Natural killer cell (primary cell): ENCODE measurements around the gene ZFHX3. TPM values are rescaled to one million over a fixed set of nuclear protein-coding genes. Genes with fewer than 3 reads are reported as not detected.

Experiments
- ATAC-seq, 3 donors: fragments of 150-1000 bp in 2 of 3; fragments of 200-7000 bp in 1 of 3; cut with Tn5 transposase; 1 replicate in 1 of 3; 2 replicates in 2 of 3; pipeline ENCODE4 v1.10.0; 2021; ENCODE audit warnings: mild to moderate bottlenecking in 2 of 3, moderate library complexity in 2 of 3
- DNase-seq, 2 donors: peaks; one replicate each; pipeline versions ENCODE4 v3.0.0 to v3.0.0-alpha.2; 2013 to 2021; ENCODE audit warnings: mixed read lengths in 1 of 2
- H3K27ac ChIP-seq: one replicate; pipeline ENCODE4 v1.5.1; 2013; ENCODE audit warnings: mild to moderate bottlenecking, low read length
- H3K27me3 ChIP-seq: one replicate; pipeline ENCODE4 v1.6.1; 2013; ENCODE audit warnings: low read length; ENCODE audit not compliant: control insufficient read depth, insufficient read depth
- H3K36me3 ChIP-seq: one replicate; pipeline ENCODE4 v1.6.1; 2013; ENCODE audit warnings: low read length; ENCODE audit not compliant: control insufficient read depth, insufficient read depth
- H3K4me1 ChIP-seq: one replicate; pipeline ENCODE4 v1.6.1; 2013; ENCODE audit warnings: low read length; ENCODE audit not compliant: control insufficient read depth, insufficient read depth
- H3K4me3 ChIP-seq: one replicate; pipeline ENCODE4 v1.5.1; 2013; ENCODE audit warnings: low read length
- H3K9me3 ChIP-seq: one replicate; pipeline ENCODE4 v1.6.1; 2013; ENCODE audit warnings: low read length; ENCODE audit not compliant: control insufficient read depth, insufficient read depth
- H3K27ac Mint-ChIP-seq, 2 donors: one replicate each; pipeline ENCODE4 v1.8.0; 2022; ENCODE audit warnings: mild to moderate bottlenecking in 2 of 2, mixed read lengths in 2 of 2, moderate library complexity in 1 of 2
- H3K27me3 Mint-ChIP-seq, 2 donors: one replicate each; pipeline ENCODE4 v1.8.0; 2022; ENCODE audit warnings: low read depth in 2 of 2, mixed read lengths in 2 of 2
- H3K36me3 Mint-ChIP-seq: one replicate; pipeline ENCODE4 v1.8.0; 2022; ENCODE audit warnings: mixed read lengths
- H3K4me1 Mint-ChIP-seq, 2 donors: one replicate each; pipeline ENCODE4 v1.8.0; 2022; ENCODE audit warnings: mixed read lengths in 2 of 2
- H3K4me3 Mint-ChIP-seq: one replicate; pipeline ENCODE4 v1.8.0; 2022; ENCODE audit warnings: mild to moderate bottlenecking, moderate library complexity, mixed read lengths
- H3K9me3 Mint-ChIP-seq, 2 donors: one replicate each; pipeline ENCODE4 v1.8.0; 2022; ENCODE audit warnings: mixed read lengths in 2 of 2
- CTCF ChIP-seq: fragments of 200-600 bp; IDR thresholded peaks from one replicate; pipeline ENCODE4 v1.8.0; 2022; ENCODE audit warnings: antibody characterized with exemption
- WGBS: methylation state at CpG from one replicate; pipeline ENCODE4 v1.1.7; 2013; ENCODE audit warnings: missing lambda C conversion rate; ENCODE audit not compliant: insufficient coverage; 5-methylcytosine and 5-hydroxymethylcytosine counted together
- intact Hi-C: fragments of 100-400 bp; cut with micrococcal nuclease; formaldehyde crosslinking; loops from one replicate; pipeline ENCODE4 v1.14.2; 2022
- total RNA-seq, 4 donors: library from RNA; stranded (reverse); fragments of 120-200 nt in 1 of 4; gene quantifications; one replicate each; pipeline versions ENCODE4 v1.2.3 to v1.2.4, GENCODE V29; 2013 to 2022

The ZFHX3 gene
- total RNA-seq, 3 donors from 2014 or later (not counting 1 experiment from before 2014, with no cell fraction given): 5.8 to 7.8 (median 7.5) TPM

DNA sequence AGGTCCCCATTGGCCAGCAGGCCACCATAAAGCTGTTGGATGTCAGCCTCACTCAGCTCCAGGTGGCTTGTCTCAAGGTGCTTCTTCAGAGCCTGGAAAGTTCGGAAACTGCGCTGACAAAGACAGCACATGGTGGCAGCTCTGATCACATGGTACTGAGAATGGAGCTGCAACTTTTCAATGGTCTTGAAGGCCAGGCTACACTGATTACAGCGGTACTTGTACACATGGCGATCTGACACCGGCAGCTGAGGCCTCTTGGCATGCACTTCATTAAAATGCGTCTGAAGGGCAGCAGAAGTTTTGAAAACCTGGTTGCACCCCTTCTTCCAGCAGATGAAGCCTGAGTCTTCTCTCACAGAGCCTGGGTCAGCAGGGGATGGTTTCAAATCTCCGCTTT, 249.7 kb downstream of the ZFHX3 start:
- no peaks in the 10 kb centered on the region for H3K9me3 Mint-ChIP-seq
- H3K4me1 Mint-ChIP-seq: no peaks in the 10 kb centered on the region
- Histone ChIP-seq H3K4me3 (no peak overlapping the region), H3K9me3 (no peaks in the 10 kb centered on the region), H3K27ac (no peak overlapping the region), H3K36me3 (peaks cover 7% of the 10 kb centered on the region), H3K27me3 (no peaks in the 10 kb centered on the region), H3K4me1 (no peaks in the 10 kb centered on the region)
- TF ChIP-seq CTCF: no peak
- H3K4me3 Mint-ChIP-seq: no peak overlapping the region
- H3K36me3 Mint-ChIP-seq: no peaks in the 10 kb centered on the region
- 93% methylated on average over 7 of the region's 7 CpGs for WGBS
- DNase-seq: no peak
- no peaks in the 10 kb centered on the region for H3K27me3 Mint-ChIP-seq
- ATAC-seq: no peak
- no peak overlapping the region for H3K27ac Mint-ChIP-seq
- intact Hi-C loops: no loop called here

DNA sequence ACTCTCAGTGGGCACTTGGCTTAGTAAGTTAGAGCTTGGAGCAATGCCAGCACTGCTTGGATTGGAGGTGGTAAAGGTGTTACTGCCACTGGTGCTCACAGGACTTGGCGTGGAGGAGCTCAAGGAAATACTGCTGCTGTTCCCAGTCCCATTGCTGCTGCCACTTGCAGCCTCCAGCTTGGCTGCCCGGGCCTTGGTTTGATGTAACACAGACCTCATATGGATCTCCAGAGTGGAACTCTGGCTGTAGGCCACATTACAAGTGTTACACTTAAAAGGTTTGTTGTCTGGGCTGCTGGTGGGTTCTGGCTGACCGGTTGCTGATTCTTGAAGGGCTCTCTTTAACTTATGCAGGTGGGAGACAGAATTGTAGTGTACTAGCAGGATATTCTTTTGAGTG, 250.3 kb downstream of the ZFHX3 start:
- Mint-ChIP-seq H3K27me3 (no peaks in the 10 kb centered on the region), H3K36me3 (no peaks in the 10 kb centered on the region), H3K4me1 (no peaks in the 10 kb centered on the region), H3K4me3 (no peak overlapping the region), H3K27ac (no peak overlapping the region), H3K9me3 (no peaks in the 10 kb centered on the region)
- H3K36me3 ChIP-seq: peaks cover 7% of the 10 kb centered on the region
- TF ChIP-seq CTCF: no peak
- no peak overlapping the region for H3K27ac ChIP-seq
- H3K4me1 ChIP-seq: no peaks in the 10 kb centered on the region
- intact Hi-C loops: no loop called here
- no peaks in the 10 kb centered on the region for H3K9me3 ChIP-seq
- no peak overlapping the region for H3K4me3 ChIP-seq
- no peak for DNase-seq
- WGBS: 89% methylated on average over 3 of the region's 3 CpGs
- no peaks in the 10 kb centered on the region for H3K27me3 ChIP-seq
- ATAC-seq: no peak

DNA sequence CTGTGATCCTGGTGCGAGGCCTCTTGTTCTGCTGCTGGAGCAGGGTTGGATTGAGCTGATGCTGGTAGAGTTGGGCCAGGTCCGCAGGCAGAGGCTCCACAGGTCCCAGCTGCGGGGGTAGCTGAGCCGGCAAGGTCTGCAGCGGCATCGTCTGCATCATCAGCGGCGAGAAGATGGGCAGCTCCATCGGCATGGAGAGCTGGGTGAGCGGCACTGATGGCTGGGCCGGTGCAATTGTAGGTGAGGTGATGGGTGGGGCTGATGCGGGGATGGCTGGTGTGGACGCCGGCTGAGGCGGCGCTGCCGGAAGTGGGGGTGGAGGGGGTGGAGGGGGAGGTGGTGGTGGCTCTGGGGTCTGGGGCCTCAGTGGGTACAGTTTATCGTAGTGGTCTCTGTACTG, 251.7 kb downstream of the ZFHX3 start:
- no peak overlapping the region for H3K4me3 ChIP-seq
- H3K9me3 ChIP-seq: no peaks in the 10 kb centered on the region

More for the DNA sequence above, 251.7 kb downstream of the ZFHX3 start:
- Mint-ChIP-seq H3K4me3 (no peak overlapping the region), H3K27me3 (no peaks in the 10 kb centered on the region), H3K4me1 (no peaks in the 10 kb centered on the region), H3K36me3 (no peaks in the 10 kb centered on the region), H3K27ac (no peak overlapping the region), H3K9me3 (no peaks in the 10 kb centered on the region)
- intact Hi-C loops: no loop called here
- H3K36me3 ChIP-seq: peaks cover 7% of the 10 kb centered on the region
- no peak for TF ChIP-seq CTCF
- no peaks in the 10 kb centered on the region for H3K4me1 ChIP-seq
- 96% methylated on average over 18 of the region's 18 CpGs for WGBS
- H3K27ac ChIP-seq: no peak overlapping the region
- H3K27me3 ChIP-seq: no peaks in the 10 kb centered on the region
- DNase-seq: no peak
- no peak for ATAC-seq
